RCC 7860 (cell line): ENCODE results near the gene JPT1.
A peak's percentile ranks its signal among the peaks of the same experiment; 100 is the strongest.

Experiments used
- DNase-seq: peaks from one replicate; pipeline ENCODE4 v3.0.0-alpha.2; 2015; ENCODE audit warnings: low spot score
- FAIRE-seq: peaks from 2 replicates; lab custom pipeline; 2012; peaks lifted over from hg19 to GRCh38; lab: Jason Lieb, UNC

Gene JPT1

GRCh38 chr17:75109407-75110233, 44.7 kb downstream of the JPT1 start, which contains the start of gene ARMC7:
Gene ARMC7 (plus strand): TSS chr17:75109969. CDS start chr17:75110289, 320 bp downstream.
- DNase-seq (peak; percentile 71), FAIRE-seq (no peak)

DNA sequence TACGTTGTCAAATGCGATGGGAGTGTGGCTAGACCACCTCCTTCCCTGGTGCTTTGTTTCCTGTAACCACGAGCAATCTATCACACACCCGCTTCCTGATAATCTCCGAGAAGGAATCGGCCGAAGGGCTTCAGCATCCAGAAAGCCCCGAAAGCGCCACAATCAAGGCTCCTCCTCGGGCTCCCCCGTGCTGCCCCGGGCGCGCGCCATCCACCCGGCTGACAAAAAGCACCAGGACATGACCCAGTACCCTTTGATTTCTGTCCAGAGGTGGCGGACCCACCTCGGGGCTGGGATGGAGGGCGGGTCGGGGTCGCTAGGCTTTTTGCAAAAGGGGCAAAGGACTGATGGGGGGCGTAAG, 45.3 kb downstream of the JPT1 start:
- DNase-seq (no peak), FAIRE-seq (no peak)

DNA sequence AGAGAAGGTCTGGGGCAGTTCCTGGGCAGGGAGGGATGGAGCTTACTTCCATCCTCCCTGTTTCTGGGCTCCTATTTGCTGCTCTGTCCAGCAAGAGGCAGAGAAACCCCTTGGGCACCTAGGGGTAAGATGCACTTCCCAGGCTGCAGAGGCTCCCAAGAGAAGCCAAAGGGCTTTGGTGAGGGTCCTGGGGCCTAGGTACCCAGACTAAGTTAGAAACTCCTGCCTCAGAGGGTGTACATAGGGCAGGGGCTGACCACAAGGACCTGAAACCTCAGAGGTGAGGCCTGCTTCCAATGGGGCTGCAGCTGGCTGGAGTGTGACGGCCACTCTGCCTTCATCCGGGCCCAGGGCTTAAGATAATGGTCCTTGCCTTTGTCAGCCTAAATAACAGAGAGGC, 46.1 kb downstream of the JPT1 start:
- FAIRE-seq = no peak
- DNase-seq = no peak

GRCh38 chr17:75105126-75106080, 48.9 kb downstream of the JPT1 start:
- no peak for FAIRE-seq
- DNase-seq = no peak

DNA sequence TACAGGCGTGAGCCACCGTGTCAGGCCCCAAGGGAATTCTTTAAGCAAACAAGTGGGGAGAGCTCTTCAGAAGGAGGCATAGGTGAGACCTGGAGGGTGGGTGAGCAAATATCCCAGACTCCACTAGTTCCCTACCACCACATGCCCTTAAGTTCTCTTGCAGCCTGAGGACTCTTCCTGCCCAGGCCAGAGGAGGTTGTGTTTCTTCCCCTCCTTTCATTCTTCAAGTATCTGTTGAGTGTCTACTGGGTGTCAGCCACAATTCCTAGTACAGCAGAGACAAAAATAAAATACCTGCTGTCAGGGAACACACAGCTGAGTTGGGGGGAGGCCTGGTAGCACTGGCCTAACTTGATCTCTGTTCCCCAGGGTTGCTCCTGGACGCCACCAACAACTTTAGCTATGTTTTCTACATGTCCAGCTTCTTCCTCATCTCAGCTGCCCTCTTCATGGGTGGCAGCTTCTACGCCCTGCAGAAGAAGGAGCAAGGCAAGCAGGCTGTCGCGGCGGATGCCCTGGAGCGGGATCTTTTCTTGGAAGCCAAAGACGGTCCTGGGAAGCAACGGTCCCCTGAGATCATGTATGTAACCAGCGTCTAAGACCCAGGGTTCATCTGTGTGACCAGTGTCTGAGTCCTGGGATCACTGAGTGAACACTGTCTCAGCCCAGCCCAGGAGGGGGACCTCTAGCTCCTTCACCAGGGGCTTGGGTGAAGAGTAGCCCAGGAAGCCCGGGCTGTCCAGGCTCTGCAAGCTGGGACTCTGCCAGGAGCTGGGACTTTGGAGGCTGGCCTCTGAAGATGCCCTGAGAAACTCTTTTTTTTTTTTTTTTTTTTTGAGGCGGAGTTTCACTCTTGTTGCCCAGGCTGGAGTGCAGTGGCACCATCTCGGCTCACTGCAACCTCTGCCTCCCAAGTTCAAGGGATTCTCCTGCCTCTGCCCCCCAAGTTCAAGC, 50.4 kb downstream of the JPT1 start:
- no peak for FAIRE-seq
- no peak for DNase-seq

GRCh38 chr17:75102385-75102821, 51.9 kb downstream of the JPT1 start:
- FAIRE-seq (no peak), DNase-seq (no peak)

DNA sequence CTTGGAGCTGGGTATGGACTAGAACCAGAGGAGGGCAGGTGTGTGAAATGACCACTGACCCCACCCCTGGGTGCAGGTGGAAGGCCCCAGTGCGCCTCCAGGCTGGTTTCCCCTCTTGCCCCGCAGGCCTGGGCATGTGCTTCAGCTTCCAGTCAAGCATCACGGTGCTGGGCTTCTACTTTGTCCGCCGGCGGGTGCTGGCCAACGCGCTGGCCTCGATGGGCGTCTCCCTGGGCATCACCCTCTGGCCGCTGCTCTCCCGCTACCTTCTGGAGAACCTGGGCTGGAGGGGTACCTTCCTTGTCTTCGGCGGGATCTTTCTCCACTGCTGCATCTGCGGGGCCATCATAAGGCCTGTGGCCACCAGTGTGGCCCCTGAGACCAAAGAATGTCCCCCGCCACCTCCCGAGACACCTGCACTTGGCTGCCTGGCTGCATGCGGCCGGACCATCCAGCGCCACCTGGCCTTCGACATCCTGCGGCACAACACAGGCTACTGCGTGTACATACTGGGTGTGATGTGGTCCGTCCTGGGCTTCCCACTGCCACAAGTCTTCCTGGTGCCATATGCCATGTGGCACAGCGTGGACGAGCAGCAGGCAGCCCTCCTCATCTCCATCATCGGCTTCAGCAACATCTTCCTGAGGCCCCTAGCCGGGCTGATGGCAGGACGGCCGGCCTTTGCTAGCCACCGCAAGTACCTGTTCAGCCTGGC, 54.3 kb downstream of the JPT1 start:
- FAIRE-seq (no peak), DNase-seq (no peak)

GRCh38 chr17:75098861-75099260, 55.5 kb downstream of the JPT1 start:
- no peak for DNase-seq
- no peak for FAIRE-seq

- FAIRE-seq = no peak
These were observed 56.4 kb downstream of the JPT1 start for GRCh38 chr17:75097865-75098264.

DNA sequence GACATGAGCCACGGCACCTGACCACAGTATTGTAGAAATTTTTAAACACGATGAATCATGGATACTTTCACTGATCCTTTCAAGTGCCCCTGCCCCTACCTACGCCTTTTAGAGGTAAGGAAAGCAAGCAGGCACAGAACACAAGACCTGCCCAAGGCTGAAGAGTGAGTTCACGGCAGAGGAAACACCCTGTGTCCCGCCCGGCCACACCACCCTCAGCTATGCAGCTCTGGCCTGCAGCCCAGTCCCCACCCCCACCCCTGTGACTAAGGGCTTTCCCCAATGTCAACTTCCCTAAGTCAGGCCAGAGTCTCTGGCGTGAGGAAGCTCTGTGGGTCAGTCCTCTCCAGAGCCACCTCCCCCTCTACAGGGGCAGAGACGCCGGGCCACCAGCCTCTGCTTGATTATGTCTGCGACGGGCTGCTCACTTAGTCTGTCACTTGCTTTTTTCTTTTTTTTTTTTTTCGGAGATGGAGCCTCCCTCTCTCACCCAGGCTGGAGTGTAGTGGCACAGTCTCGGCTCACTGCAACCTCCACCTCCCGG, 58.2 kb downstream of the JPT1 start:
- peak; percentile 95 for DNase-seq
- peak; percentile 92 for FAIRE-seq

More at GRCh38 chr17:75097865-75098264, 56.4 kb downstream of the JPT1 start:
- DNase-seq = no peak

GRCh38 chr17:75094871-75095399, 59.4 kb downstream of the JPT1 start:
- DNase-seq (no peak), FAIRE-seq (no peak)

DNA sequence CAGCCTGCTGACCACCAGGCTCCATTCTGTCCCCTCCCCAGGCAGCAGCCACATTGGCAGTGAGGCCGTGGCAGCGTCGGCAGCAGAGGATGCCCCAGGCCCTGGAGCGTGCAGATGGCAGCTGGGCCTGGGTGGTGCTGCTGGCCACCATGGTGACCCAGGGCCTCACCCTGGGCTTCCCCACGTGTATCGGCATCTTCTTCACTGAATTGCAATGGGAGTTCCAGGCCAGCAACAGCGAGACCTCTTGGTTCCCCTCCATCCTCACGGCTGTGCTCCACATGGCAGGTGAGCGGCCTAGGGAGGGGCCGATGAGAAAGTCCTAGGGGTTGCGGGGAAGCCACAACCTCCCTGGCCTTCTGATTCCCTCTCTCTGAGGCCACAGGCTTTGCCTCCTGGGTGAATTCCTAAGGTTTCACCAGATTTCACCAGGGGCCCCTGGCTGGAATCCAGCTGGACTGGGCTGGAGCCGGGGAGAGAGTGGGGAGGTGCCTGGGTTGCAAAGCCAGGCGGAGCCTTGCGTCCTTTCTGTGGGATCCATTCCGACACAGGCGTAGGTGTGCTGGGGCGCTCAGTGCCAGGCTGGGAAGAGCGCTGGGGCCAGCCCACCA, 60.7 kb downstream of the JPT1 start:
- DNase-seq = no peak
- no peak for FAIRE-seq

GRCh38 chr17:75091855-75092327, 62.4 kb downstream of the JPT1 start:
- DNase-seq (no peak), FAIRE-seq (no peak)

GRCh38 chr17:75090871-75091854, 63.1 kb downstream of the JPT1 start:
- FAIRE-seq = no peak

GRCh38 chr17:75088465-75089417, 65.6 kb downstream of the JPT1 start:
- DNase-seq (peak; percentile 43), FAIRE-seq (no peak)

More at GRCh38 chr17:75090871-75091854, 63.1 kb downstream of the JPT1 start:
- no peak for DNase-seq
